Effector memory CD4-positive, alpha-beta T cell (primary cell): Measurements from ENCODE around the gene LMAN1L.

Source experiments
- DNase-seq, 3 donors: peaks; one replicate each; pipeline ENCODE4 v3.0.0-alpha.2; 2020
- H3K27ac ChIP-seq: 2 replicates; pipeline ENCODE4 v1.7.0; 2013; ENCODE audit warnings: mild to moderate bottlenecking, low read length, moderate library complexity; ENCODE audit not compliant: insufficient read depth, poor library complexity, severe bottlenecking
- H3K27me3 ChIP-seq: replicated peaks from 2 replicates; pipeline ENCODE4 v1.7.0; 2013; ENCODE audit warnings: mild to moderate bottlenecking, low read length; ENCODE audit not compliant: insufficient read depth, control insufficient read depth, poor library complexity, severe bottlenecking
- H3K36me3 ChIP-seq: 2 replicates; pipeline ENCODE4 v1.7.0; 2013; ENCODE audit warnings: mild to moderate bottlenecking, low read length, moderate library complexity; ENCODE audit not compliant: control insufficient read depth, insufficient read depth
- H3K4me1 ChIP-seq: 2 replicates; pipeline ENCODE4 v1.7.0; 2013; ENCODE audit warnings: low read length, mild to moderate bottlenecking; ENCODE audit not compliant: control insufficient read depth, insufficient read depth, poor library complexity, severe bottlenecking
- H3K4me3 ChIP-seq: 2 replicates; pipeline ENCODE4 v1.7.0; 2013; ENCODE audit warnings: low read length, low read depth, mild to moderate bottlenecking; ENCODE audit not compliant: insufficient read depth, poor library complexity, severe bottlenecking
- H3K9me3 ChIP-seq: 2 replicates; pipeline ENCODE4 v1.7.0; 2013; ENCODE audit warnings: mild to moderate bottlenecking, low read length, moderate library complexity; ENCODE audit not compliant: control insufficient read depth

Gene LMAN1L

GRCh38 chr15:74816624-74817369 lies 4.2 kb downstream of the LMAN1L start:
- H3K36me3 ChIP-seq, result no peaks in the 10 kb centered on the region
- H3K27ac ChIP-seq, result no peak overlapping the region
- no peak overlapping the region for H3K4me3 ChIP-seq
- no peak for DNase-seq
- no peaks in the 10 kb centered on the region for H3K4me1 ChIP-seq
- no peaks in the 10 kb centered on the region for H3K9me3 ChIP-seq
- no peaks in the 10 kb centered on the region for H3K27me3 ChIP-seq

DNA sequence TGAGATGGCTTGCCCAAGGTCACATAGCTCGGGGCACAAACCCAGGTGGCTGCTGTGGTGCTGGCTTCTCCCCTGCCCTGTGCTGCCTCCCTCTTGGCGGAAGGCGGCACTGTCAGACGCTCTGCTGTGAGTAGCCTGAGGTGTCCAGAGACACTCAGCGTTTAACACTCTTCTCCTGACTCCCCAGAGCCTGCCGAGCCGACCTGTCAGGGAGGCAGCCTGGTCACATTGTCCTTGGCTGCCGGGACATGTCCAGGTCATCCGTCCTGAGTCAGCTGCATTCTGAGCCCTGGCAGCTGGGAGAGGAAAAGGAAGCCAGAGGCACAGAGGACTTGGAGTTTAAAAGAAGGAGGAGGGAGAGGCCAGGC lies 4.7 kb downstream of the LMAN1L start:
- no peak for DNase-seq
- Histone ChIP-seq H3K36me3 (no peaks in the 10 kb centered on the region), H3K9me3 (no peaks in the 10 kb centered on the region), H3K27ac (no peak overlapping the region), H3K4me3 (no peak overlapping the region), H3K27me3 (no peaks in the 10 kb centered on the region), H3K4me1 (no peaks in the 10 kb centered on the region)

GRCh38 chr15:74820056-74820455 lies 7.4 kb downstream of the LMAN1L start:
- no peaks in the 10 kb centered on the region for H3K4me1 ChIP-seq
- no peak for DNase-seq
- no peak overlapping the region for H3K4me3 ChIP-seq
- no peaks in the 10 kb centered on the region for H3K9me3 ChIP-seq
- no peaks in the 10 kb centered on the region for H3K27me3 ChIP-seq
- no peak overlapping the region for H3K27ac ChIP-seq
- no peaks in the 10 kb centered on the region for H3K36me3 ChIP-seq

DNA sequence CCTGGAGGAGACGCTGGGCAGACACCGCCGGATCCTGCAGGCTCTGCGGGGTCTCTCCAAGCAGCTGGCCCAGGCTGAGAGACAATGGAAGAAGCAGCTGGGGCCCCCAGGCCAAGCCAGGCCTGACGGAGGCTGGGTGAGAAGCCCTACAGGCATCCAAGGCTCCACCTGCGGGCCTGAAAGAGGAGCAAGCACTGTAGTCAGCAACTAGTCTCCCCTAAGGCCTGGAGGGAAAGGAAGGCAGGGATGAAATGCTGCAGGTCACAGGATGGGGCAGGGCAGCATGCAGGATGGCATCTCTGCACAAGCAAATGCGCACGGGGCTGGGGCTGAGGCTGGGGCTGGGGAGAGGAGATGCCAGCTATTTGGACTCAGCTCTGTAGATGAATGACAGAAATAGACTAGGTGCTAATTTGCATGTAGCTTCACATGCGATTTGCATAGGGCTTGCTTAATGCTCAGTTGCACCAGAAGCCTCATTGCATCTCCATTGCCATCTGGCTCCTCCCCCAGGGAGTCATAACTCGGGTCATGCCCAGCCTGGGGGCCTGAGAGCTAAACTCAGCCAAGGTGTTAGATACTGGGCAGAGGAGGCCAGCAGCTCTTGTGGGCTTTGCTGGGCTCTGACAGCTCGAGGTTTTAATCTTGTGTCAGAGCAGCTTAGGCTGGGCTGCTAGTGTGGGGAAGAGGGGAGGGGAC lies 8.6 kb downstream of the LMAN1L start:
- no peaks in the 10 kb centered on the region for H3K27me3 ChIP-seq
- H3K4me3 ChIP-seq, result no peak overlapping the region
- H3K36me3 ChIP-seq, result no peaks in the 10 kb centered on the region
- H3K4me1 ChIP-seq, result no peaks in the 10 kb centered on the region
- DNase-seq, result no peak
- no peak overlapping the region for H3K27ac ChIP-seq
- H3K9me3 ChIP-seq, result no peaks in the 10 kb centered on the region

- Histone ChIP-seq H3K9me3 (no peaks in the 10 kb centered on the region), H3K27ac (no peak overlapping the region), H3K36me3 (no peaks in the 10 kb centered on the region), H3K27me3 (no peaks in the 10 kb centered on the region), H3K4me1 (no peaks in the 10 kb centered on the region), H3K4me3 (no peak overlapping the region)
- DNase-seq, result no peak
Measured at GRCh38 chr15:74821790-74822158, 9.1 kb downstream of the LMAN1L start.

DNA sequence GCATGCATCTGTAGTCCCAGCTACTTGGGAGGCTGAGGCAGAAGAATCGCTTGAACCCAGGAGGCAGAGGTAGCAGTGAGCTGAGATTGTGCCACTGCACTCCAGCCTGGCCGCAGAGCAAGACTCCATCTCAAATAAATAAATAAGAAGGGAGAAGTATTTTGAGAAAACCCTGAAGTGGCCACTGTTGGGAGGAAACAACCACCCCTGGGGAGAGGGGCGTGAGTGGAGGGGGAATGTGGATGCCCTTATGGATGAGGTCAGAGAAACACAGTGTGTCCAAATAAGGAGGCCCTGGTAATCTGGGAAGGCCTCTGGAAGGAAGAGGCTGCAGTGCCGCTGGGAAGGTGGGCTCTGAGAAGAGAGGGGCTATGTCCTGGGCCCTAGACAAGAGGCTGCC lies 9.6 kb downstream of the LMAN1L start:
- DNase-seq, result no peak
- Histone ChIP-seq H3K4me1 (no peaks in the 10 kb centered on the region), H3K27ac (no peak overlapping the region), H3K4me3 (no peak overlapping the region), H3K9me3 (no peaks in the 10 kb centered on the region), H3K36me3 (no peaks in the 10 kb centered on the region), H3K27me3 (no peaks in the 10 kb centered on the region)

- DNase-seq, result no peak
- Histone ChIP-seq H3K27me3 (peaks cover 9% of the 10 kb centered on the region), H3K9me3 (no peaks in the 10 kb centered on the region)
Measured at GRCh38 chr15:74823324-74823723, 10.7 kb downstream of the LMAN1L start.

GRCh38 chr15:74824976-74825375 lies 12.3 kb downstream of the LMAN1L start:
- Histone ChIP-seq H3K9me3 (no peaks in the 10 kb centered on the region), H3K4me1 (no peaks in the 10 kb centered on the region), H3K27me3 (peaks cover 11% of the 10 kb centered on the region), H3K27ac (no peak overlapping the region), H3K36me3 (no peaks in the 10 kb centered on the region), H3K4me3 (no peak overlapping the region)
- DNase-seq, result no peak

More at GRCh38 chr15:74823324-74823723, 10.7 kb downstream of the LMAN1L start:
- Histone ChIP-seq H3K4me1 (no peaks in the 10 kb centered on the region), H3K27ac (no peak overlapping the region), H3K4me3 (no peak overlapping the region), H3K36me3 (no peaks in the 10 kb centered on the region)

DNA sequence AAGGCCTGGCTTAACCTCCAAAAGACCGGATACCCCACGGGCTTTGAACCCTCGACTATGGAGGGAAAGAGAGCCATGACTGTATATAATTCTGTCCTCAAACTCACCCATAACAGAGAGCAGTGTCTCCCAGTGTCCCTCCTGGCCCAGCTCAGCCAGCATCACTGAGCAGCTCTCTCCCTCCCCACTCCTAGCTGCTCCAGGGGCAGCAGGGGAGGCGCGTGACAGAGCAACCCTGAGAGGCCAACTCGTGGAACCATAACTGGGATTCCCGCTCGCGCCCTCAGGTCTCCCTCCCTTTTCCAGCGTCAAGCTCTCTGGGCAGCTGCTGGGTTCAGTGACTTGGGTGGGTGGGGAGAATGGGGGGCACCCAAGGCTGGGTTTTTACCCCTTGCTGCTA lies 13.2 kb downstream of the LMAN1L start:
- H3K36me3 ChIP-seq, result no peaks in the 10 kb centered on the region
- H3K4me1 ChIP-seq, result no peaks in the 10 kb centered on the region
- no peak for DNase-seq
- peaks cover 11% of the 10 kb centered on the region for H3K27me3 ChIP-seq
- no peak overlapping the region for H3K4me3 ChIP-seq
- H3K9me3 ChIP-seq, result no peaks in the 10 kb centered on the region
- no peak overlapping the region for H3K27ac ChIP-seq

DNA sequence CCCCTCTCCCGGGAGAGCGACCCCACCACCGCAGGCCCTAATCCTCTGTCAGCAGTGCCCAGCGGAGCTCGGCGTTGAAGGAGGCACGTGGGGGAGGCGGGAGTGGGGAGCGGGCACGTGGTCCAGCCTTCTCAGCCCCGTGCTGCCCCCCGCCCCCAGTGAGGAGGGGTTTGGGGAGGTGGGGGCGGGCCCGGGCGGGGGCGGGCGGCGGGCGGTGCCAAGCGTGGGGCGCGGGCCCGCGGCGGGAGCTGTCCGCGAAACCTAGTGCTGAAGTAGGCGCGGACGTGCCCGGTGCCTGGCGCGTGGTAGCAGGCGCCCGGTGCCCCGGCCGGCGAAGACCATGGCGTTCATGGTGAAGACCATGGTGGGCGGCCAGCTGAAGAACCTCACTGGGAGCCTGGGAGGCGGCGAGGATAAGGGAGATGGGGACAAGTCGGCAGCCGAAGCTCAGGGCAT lies 13.8 kb downstream of the LMAN1L start, which contains the start of gene CPLX3:
Gene CPLX3 (plus strand): TSS at position 264 of the 456 bp plus-strand sequence. CDS start 77 bp downstream, at position 341.
- peak in 2 of 3 donors; percentile 17 to 21 for DNase-seq
- H3K27me3 ChIP-seq, result peaks cover 11% of the 10 kb centered on the region

More for the DNA sequence above, 13.8 kb downstream of the LMAN1L start, which contains the start of gene CPLX3:
- H3K36me3 ChIP-seq, result no peaks in the 10 kb centered on the region
- no peaks in the 10 kb centered on the region for H3K4me1 ChIP-seq
- H3K4me3 ChIP-seq, result no peak within 1 kb of the TSS
- H3K9me3 ChIP-seq, result no peaks in the 10 kb centered on the region
- H3K27ac ChIP-seq, result no peak within 1 kb of the TSS
